ENCODE results near the gene ZNF518B. TPM values are rescaled to one million over a fixed set of nuclear protein-coding genes. Genes with fewer than 3 reads are reported as not detected.

Gene ZNF518B
- polyA plus RNA-seq, 1 donor from 2014 or later, result 38.2 TPM

DNA sequence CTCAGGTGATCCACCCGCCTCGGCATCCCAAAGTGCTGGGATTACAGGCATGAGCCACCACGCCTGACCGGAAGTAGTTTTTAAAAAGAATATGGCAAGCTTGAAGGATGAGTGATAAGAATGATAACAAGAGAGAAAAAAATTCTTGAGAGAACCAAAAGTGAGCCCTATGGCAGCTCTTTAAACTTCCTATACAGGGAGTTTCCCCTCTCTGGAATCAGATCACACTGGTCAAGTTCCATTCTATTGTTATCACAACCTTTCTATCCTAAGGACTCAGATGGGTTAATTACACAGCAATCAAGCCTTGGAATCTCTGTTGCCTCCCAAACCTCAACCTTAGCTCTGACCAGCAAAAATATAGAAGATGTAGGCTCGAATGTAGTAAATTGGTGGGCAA lies 33.8 kb upstream of the ZNF518B start:
- Histone ChIP-seq H3K27ac (ENCODE audit: low read length) (no peak overlapping the region), H2AFZ (ENCODE audit: low read depth, low read length) (no peak overlapping the region), H3K27me3 (ENCODE audit: insufficient read depth, low read depth, low read length) (no peaks in the 10 kb centered on the region), H3K9me2 (ENCODE audit: insufficient read depth, low read length) (no peaks in the 10 kb centered on the region), H3K9ac (ENCODE audit: low read length) (no peak overlapping the region), H3K36me3 (ENCODE audit: insufficient read depth, low read length) (no peaks in the 10 kb centered on the region), H3F3A (ENCODE audit: insufficient read depth, low read length, poor library complexity, severe bottlenecking) (no peaks in the 10 kb centered on the region), H3K9me3 (ENCODE audit: low read length) (no peaks in the 10 kb centered on the region), H3K4me3 (ENCODE audit: low read length) (no peak overlapping the region), H3K4me2 (ENCODE audit: low read length) (no peak overlapping the region), H4K20me1 (ENCODE audit: insufficient read depth) (no peaks in the 10 kb centered on the region), H3K79me2 (replicated peaks; ENCODE audit: insufficient read depth, low read length) (no peaks in the 10 kb centered on the region)
- TF ChIP-seq TAF1 (IDR thresholded peaks at IDR 0.05; ENCODE audit: low read depth) (no peak), SMC3 (conservative IDR thresholded peaks at IDR 0.05; ENCODE audit: poor library complexity) (no peak), EZH2 (IDR thresholded peaks at IDR 0.05; ENCODE audit: borderline replicate concordance, insufficient read depth, low read length, poor library complexity, severe bottlenecking) (no peak), RAD21 (conservative IDR thresholded peaks at IDR 0.05) (no peak), POLR2AphosphoS5 (IDR thresholded peaks at IDR 0.05) (no peak), MXI1 (conservative IDR thresholded peaks at IDR 0.05; ENCODE audit: poor library complexity, severe bottlenecking) (no peak), EP300 (conservative IDR thresholded peaks at IDR 0.05; ENCODE audit: poor library complexity, severe bottlenecking) (no peak)
- TF ChIP-seq, protein P1, sequence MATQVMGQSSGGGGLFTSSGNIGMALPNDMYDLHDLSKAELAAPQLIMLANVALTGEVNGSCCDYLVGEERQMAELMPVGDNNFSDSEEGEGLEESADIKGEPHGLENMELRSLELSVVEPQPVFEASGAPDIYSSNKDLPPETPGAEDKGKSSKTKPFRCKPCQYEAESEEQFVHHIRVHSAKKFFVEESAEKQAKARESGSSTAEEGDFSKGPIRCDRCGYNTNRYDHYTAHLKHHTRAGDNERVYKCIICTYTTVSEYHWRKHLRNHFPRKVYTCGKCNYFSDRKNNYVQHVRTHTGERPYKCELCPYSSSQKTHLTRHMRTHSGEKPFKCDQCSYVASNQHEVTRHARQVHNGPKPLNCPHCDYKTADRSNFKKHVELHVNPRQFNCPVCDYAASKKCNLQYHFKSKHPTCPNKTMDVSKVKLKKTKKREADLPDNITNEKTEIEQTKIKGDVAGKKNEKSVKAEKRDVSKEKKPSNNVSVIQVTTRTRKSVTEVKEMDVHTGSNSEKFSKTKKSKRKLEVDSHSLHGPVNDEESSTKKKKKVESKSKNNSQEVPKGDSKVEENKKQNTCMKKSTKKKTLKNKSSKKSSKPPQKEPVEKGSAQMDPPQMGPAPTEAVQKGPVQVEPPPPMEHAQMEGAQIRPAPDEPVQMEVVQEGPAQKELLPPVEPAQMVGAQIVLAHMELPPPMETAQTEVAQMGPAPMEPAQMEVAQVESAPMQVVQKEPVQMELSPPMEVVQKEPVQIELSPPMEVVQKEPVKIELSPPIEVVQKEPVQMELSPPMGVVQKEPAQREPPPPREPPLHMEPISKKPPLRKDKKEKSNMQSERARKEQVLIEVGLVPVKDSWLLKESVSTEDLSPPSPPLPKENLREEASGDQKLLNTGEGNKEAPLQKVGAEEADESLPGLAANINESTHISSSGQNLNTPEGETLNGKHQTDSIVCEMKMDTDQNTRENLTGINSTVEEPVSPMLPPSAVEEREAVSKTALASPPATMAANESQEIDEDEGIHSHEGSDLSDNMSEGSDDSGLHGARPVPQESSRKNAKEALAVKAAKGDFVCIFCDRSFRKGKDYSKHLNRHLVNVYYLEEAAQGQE (IDR thresholded peaks at IDR 0.05; ENCODE audit: borderline replicate concordance), result no peak
- TF ChIP-seq, protein P2, sequence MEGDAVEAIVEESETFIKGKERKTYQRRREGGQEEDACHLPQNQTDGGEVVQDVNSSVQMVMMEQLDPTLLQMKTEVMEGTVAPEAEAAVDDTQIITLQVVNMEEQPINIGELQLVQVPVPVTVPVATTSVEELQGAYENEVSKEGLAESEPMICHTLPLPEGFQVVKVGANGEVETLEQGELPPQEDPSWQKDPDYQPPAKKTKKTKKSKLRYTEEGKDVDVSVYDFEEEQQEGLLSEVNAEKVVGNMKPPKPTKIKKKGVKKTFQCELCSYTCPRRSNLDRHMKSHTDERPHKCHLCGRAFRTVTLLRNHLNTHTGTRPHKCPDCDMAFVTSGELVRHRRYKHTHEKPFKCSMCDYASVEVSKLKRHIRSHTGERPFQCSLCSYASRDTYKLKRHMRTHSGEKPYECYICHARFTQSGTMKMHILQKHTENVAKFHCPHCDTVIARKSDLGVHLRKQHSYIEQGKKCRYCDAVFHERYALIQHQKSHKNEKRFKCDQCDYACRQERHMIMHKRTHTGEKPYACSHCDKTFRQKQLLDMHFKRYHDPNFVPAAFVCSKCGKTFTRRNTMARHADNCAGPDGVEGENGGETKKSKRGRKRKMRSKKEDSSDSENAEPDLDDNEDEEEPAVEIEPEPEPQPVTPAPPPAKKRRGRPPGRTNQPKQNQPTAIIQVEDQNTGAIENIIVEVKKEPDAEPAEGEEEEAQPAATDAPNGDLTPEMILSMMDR (IDR thresholded peaks at IDR 0.05; ENCODE audit: poor library complexity, severe bottlenecking), result no peak

- no peak overlapping the region for H3K4me2 ChIP-seq (ENCODE audit: low read length)
- H3K27me3 ChIP-seq (ENCODE audit: insufficient read depth, low read depth, low read length), result no peaks in the 10 kb centered on the region
- H3K36me3 ChIP-seq (ENCODE audit: insufficient read depth, low read length), result no peaks in the 10 kb centered on the region
- no peak overlapping the region for H3K4me3 ChIP-seq (ENCODE audit: low read length)
- no peak overlapping the region for H2AFZ ChIP-seq (ENCODE audit: low read depth, low read length)
- H3K9me2 ChIP-seq (ENCODE audit: insufficient read depth, low read length), result no peaks in the 10 kb centered on the region
- no peak overlapping the region for H3K27ac ChIP-seq (ENCODE audit: low read length)
- H3F3A ChIP-seq (ENCODE audit: insufficient read depth, low read length, poor library complexity, severe bottlenecking), result no peaks in the 10 kb centered on the region
- no peaks in the 10 kb centered on the region for H3K9me3 ChIP-seq (ENCODE audit: low read length)
- TF ChIP-seq, protein P2 (IDR thresholded peaks at IDR 0.05; ENCODE audit: poor library complexity, severe bottlenecking), result no peak
- TF ChIP-seq SMC3 (conservative IDR thresholded peaks at IDR 0.05; ENCODE audit: poor library complexity) (no peak), EP300 (conservative IDR thresholded peaks at IDR 0.05; ENCODE audit: poor library complexity, severe bottlenecking) (no peak), POLR2AphosphoS5 (IDR thresholded peaks at IDR 0.05) (no peak), EZH2 (IDR thresholded peaks at IDR 0.05; ENCODE audit: borderline replicate concordance, insufficient read depth, low read length, poor library complexity, severe bottlenecking) (no peak), TAF1 (IDR thresholded peaks at IDR 0.05; ENCODE audit: low read depth) (no peak)
- H3K9ac ChIP-seq (ENCODE audit: low read length), result no peak overlapping the region
- H3K79me2 ChIP-seq (replicated peaks; ENCODE audit: insufficient read depth, low read length), result no peaks in the 10 kb centered on the region
- H4K20me1 ChIP-seq (ENCODE audit: insufficient read depth), result no peaks in the 10 kb centered on the region
These were observed 25.7 kb upstream of the ZNF518B start for GRCh38 chr4:10482913-10483312.
